Adrenal gland (tissue), 12 donors: ENCODE results near the gene ST7. TPM values are rescaled to one million over a fixed set of nuclear protein-coding genes. Genes with fewer than 3 reads are reported as not detected.

Experiments used
- DNase-seq, 7 donors: peaks; one replicate each; pipeline ENCODE4 v3.0.0-alpha.2; 2019 to 2020
- H3K27ac ChIP-seq, 5 donors: fragments of 200-600 bp; sonication (generic) in 4 of 5; 1 replicate in 3 of 5; 2 replicates in 2 of 5; pipeline versions ENCODE4 v1.5.1 to v1.8.0; 2016 to 2020; ENCODE audit warnings: mild to moderate bottlenecking in 1 of 5
- H3K27me3 ChIP-seq: fragments of 200-600 bp; 2 replicates; pipeline ENCODE4 v1.8.0; 2021
- H3K36me3 ChIP-seq, 2 donors: fragments of 200-600 bp; replicated peaks in 1 of 2; 1 replicate in 1 of 2; 2 replicates in 1 of 2; pipeline versions ENCODE4 v1.5.1 to v1.8.0; 2018 to 2022
- H3K4me1 ChIP-seq, 2 donors: fragments of 200-600 bp; replicated peaks in 1 of 2; 1 replicate in 1 of 2; 2 replicates in 1 of 2; pipeline versions ENCODE4 v1.5.1 to v1.8.0; 2018 to 2021
- H3K4me3 ChIP-seq, 4 donors: fragments of 200-600 bp; sonication (generic) in 3 of 4; one replicate each; pipeline ENCODE4 v1.5.1; 2016 to 2018
- H3K9me3 ChIP-seq, 3 donors: fragments of 200-600 bp; sonication (generic) in 1 of 3; replicated peaks in 1 of 3; 1 replicate in 2 of 3; 2 replicates in 1 of 3; pipeline versions ENCODE4 v1.5.1 to v1.8.0; 2016 to 2021
- CTCF ChIP-seq, 6 experiments: fragments of 450-650 bp in 4 of 6; fragments of 200-600 bp in 2 of 6; sonication (generic) in 1 of 6; IDR thresholded peaks; 1 replicate in 5 of 6; 2 replicates in 1 of 6; pipeline versions ENCODE4 v1.5.1 to v1.8.0; 2016 to 2021; ENCODE audit warnings: antibody characterized with exemption in 6 of 6, mild to moderate bottlenecking in 2 of 6, moderate library complexity in 1 of 6
- POLR2A ChIP-seq, 2 donors: fragments of 450-650 bp; IDR thresholded peaks; one replicate each; pipeline ENCODE4 v1.6.1; 2017; ENCODE audit warnings: antibody characterized with exemption in 2 of 2, mild to moderate bottlenecking in 2 of 2, moderate library complexity in 1 of 2
- WGBS, 4 donors: extraction: QIAGEN DNeasy Blood & Tissue Kit in 2 of 4; methylation state at CpG; one replicate each; pipeline versions ENCODE4 v1.1.5 to v1.1.7; 2013 to 2017; 5-methylcytosine and 5-hydroxymethylcytosine counted together
- intact Hi-C, 2 donors: fragments of 100-400 bp; cut with DNase I; formaldehyde crosslinking; loops; one replicate each; pipeline versions ENCODE4 v1.14.1 to v1.15.0; 2022 to 2023
- polyA plus RNA-seq, 3 donors: library from polyadenylated mRNA; stranded (reverse); fragments of 200-250 nt in 2 of 3; fragments of 350-450 nt in 1 of 3; fragmentation: Illumina TruSeq in 1 of 3; extraction: RNeasy Lipid Tissue Mini Kit (QIAGEN cat#74804) in 1 of 3; gene quantifications; one replicate each; pipeline ENCODE4 v1.2.3, GENCODE V29; 2013 to 2014
- total RNA-seq, 9 donors: library from RNA; depleted of rRNA in 4 of 9; stranded (reverse); fragments of >200 nt in 4 of 9; fragments of 120-200 nt in 1 of 9; fragmentation: NEBNext Ultra II Directional in 1 of 9; extraction: Animal tissue kit (Norgen Biotek cat#: 25700) in 1 of 9; gene quantifications; one replicate each; pipeline versions ENCODE4 v1.1.0 to v1.2.4, GENCODE V29; 2013 to 2023
- donor health status: healthy with polysubstance abuse.
- donor health status: Bipolar disorder and iron deficiency.
- donor health status: DM: yes; HTN: yes; CAD: no.
- donor health status: DM: no; HTN: no; CAD: no.
- donor health status: DM: no; HTN: no; CAD: no.
- donor health status: DM: yes; HTN: yes; CAD: no.

ST7 gene
- total and polyA plus RNA-seq, 12 donors = 15.7 to 69.9 (median 33.1) TPM

- 97 to 100% (median 99%) methylated on average over 2 of the region's 2 CpGs for WGBS, 4 donors
- intact Hi-C loops = no loop called here
Measured at GRCh38 chr7:117183729-117184128, 230.4 kb downstream of the ST7 start.

GRCh38 chr7:117184367-117184766 lies 231.1 kb downstream of the ST7 start:
- no peak overlapping the region for H3K27ac ChIP-seq
- WGBS, 4 donors = 87 to 96% (median 94%) methylated on average over 2 of the region's 2 CpGs
- intact Hi-C loops = no loop called here

More at GRCh38 chr7:117183729-117184128, 230.4 kb downstream of the ST7 start:
- no peak overlapping the region for H3K27ac ChIP-seq
- no peak for TF ChIP-seq CTCF (IDR thresholded peaks at IDR 0.05)
- no peak for TF ChIP-seq POLR2A (IDR thresholded peaks at IDR 0.05)
- H3K4me3 ChIP-seq = no peak overlapping the region
- DNase-seq = no peak
- no peaks in the 10 kb centered on the region for H3K9me3 ChIP-seq
- H3K36me3 ChIP-seq = no peaks in the 10 kb centered on the region
- no peaks in the 10 kb centered on the region for H3K4me1 ChIP-seq
- H3K27me3 ChIP-seq = no peaks in the 10 kb centered on the region

GRCh38 chr7:117185124-117185523 lies 231.8 kb downstream of the ST7 start:
- no peaks in the 10 kb centered on the region for H3K4me1 ChIP-seq
- H3K4me3 ChIP-seq = no peak overlapping the region
- intact Hi-C loops = no loop called here
- H3K27ac ChIP-seq = no peak overlapping the region
- TF ChIP-seq CTCF (IDR thresholded peaks at IDR 0.05) (no peak), POLR2A (IDR thresholded peaks at IDR 0.05) (no peak)
- H3K9me3 ChIP-seq = no peaks in the 10 kb centered on the region
- no peaks in the 10 kb centered on the region for H3K36me3 ChIP-seq
- WGBS, 4 donors = 91 to 97% (median 94%) methylated on average over 3 of the region's 3 CpGs
- H3K27me3 ChIP-seq = no peaks in the 10 kb centered on the region
- no peak for DNase-seq

More at GRCh38 chr7:117184367-117184766, 231.1 kb downstream of the ST7 start:
- Histone ChIP-seq H3K4me1 (no peaks in the 10 kb centered on the region), H3K27me3 (no peaks in the 10 kb centered on the region), H3K4me3 (no peak overlapping the region), H3K9me3 (no peaks in the 10 kb centered on the region), H3K36me3 (no peaks in the 10 kb centered on the region)
- no peak for DNase-seq
- TF ChIP-seq CTCF (IDR thresholded peaks at IDR 0.05) (no peak), POLR2A (IDR thresholded peaks at IDR 0.05) (no peak)

- TF ChIP-seq CTCF (IDR thresholded peaks at IDR 0.05) (no peak), POLR2A (IDR thresholded peaks at IDR 0.05) (no peak)
- Histone ChIP-seq H3K36me3 (no peaks in the 10 kb centered on the region), H3K4me3 (no peak overlapping the region), H3K27me3 (no peaks in the 10 kb centered on the region), H3K4me1 (no peaks in the 10 kb centered on the region), H3K27ac (no peak overlapping the region), H3K9me3 (no peaks in the 10 kb centered on the region)
- intact Hi-C loops = no loop called here
- WGBS, 4 donors = 88 to 98% (median 95%) methylated on average over 7 of the region's 7 CpGs
- no peak for DNase-seq
Measured at GRCh38 chr7:117186218-117187010, 233.1 kb downstream of the ST7 start.
